Measurements from ENCODE around the gene ANKHD1.

The ANKHD1 gene

DNA sequence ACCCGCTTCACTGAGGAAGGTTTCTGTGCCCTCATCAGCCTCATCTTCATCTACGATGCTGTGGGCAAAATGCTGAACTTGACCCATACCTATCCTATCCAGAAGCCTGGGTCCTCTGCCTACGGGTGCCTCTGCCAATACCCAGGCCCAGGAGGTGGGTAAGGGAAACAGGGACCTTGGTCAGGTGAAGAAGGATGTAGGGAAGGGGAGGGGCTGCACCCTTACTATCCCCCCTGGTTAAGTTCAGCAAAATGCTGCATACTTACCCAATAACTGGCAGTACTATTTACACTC lies 37.2 kb upstream of the ANKHD1 start:
- Histone ChIP-seq H3K9ac (ENCODE audit: low read depth, low read length, poor library complexity, severe bottlenecking) (no peak overlapping the region), H2AFZ (ENCODE audit: low read length) (no peak overlapping the region), H3K4me1 (ENCODE audit: insufficient read depth, low read length, poor library complexity, severe bottlenecking) (no peaks in the 10 kb centered on the region), H3K36me3 (ENCODE audit: insufficient read depth, low read length) (no peaks in the 10 kb centered on the region), H3F3A (ENCODE audit: low read depth) (no peaks in the 10 kb centered on the region), H3K27me3 (ENCODE audit: insufficient read depth, low read length, poor library complexity, severe bottlenecking) (no peaks in the 10 kb centered on the region), H3K4me3 (ENCODE audit: low read length, poor library complexity, severe bottlenecking) (no peak overlapping the region), H3K79me2 (ENCODE audit: insufficient read depth, low read length) (no peaks in the 10 kb centered on the region), H3K9me3 (ENCODE audit: insufficient read depth, low read depth, low read length) (no peaks in the 10 kb centered on the region), H4K20me1 (ENCODE audit: insufficient read depth, low read length, poor library complexity, severe bottlenecking) (no peaks in the 10 kb centered on the region), H3K9me2 (replicated peaks; ENCODE audit: low read depth, low read length) (no peaks in the 10 kb centered on the region), H3K4me2 (ENCODE audit: low read depth, low read length, poor library complexity, severe bottlenecking) (no peak overlapping the region)
- TF ChIP-seq EZH2phosphoT487 (IDR thresholded peaks at IDR 0.05; ENCODE audit: borderline replicate concordance): no peak
- TF ChIP-seq, protein P1, sequence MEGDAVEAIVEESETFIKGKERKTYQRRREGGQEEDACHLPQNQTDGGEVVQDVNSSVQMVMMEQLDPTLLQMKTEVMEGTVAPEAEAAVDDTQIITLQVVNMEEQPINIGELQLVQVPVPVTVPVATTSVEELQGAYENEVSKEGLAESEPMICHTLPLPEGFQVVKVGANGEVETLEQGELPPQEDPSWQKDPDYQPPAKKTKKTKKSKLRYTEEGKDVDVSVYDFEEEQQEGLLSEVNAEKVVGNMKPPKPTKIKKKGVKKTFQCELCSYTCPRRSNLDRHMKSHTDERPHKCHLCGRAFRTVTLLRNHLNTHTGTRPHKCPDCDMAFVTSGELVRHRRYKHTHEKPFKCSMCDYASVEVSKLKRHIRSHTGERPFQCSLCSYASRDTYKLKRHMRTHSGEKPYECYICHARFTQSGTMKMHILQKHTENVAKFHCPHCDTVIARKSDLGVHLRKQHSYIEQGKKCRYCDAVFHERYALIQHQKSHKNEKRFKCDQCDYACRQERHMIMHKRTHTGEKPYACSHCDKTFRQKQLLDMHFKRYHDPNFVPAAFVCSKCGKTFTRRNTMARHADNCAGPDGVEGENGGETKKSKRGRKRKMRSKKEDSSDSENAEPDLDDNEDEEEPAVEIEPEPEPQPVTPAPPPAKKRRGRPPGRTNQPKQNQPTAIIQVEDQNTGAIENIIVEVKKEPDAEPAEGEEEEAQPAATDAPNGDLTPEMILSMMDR (conservative IDR thresholded peaks at IDR 0.05; ENCODE audit: low read length): no peak

GRCh38 chr5:140365282-140365681 lies 36.4 kb upstream of the ANKHD1 start:
- no peaks in the 10 kb centered on the region for H3K79me2 ChIP-seq (ENCODE audit: insufficient read depth, low read length)
- no peaks in the 10 kb centered on the region for H3K36me3 ChIP-seq (ENCODE audit: insufficient read depth, low read length)
- no peak overlapping the region for H2AFZ ChIP-seq (ENCODE audit: low read length)
- H3K9me3 ChIP-seq (ENCODE audit: insufficient read depth, low read depth, low read length): no peaks in the 10 kb centered on the region
- H3K9me2 ChIP-seq (replicated peaks; ENCODE audit: low read depth, low read length): no peaks in the 10 kb centered on the region
- no peaks in the 10 kb centered on the region for H4K20me1 ChIP-seq (ENCODE audit: insufficient read depth, low read length, poor library complexity, severe bottlenecking)
- H3F3A ChIP-seq (ENCODE audit: low read depth): no peaks in the 10 kb centered on the region
- no peaks in the 10 kb centered on the region for H3K4me1 ChIP-seq (ENCODE audit: insufficient read depth, low read length, poor library complexity, severe bottlenecking)
- H3K4me2 ChIP-seq (ENCODE audit: low read depth, low read length, poor library complexity, severe bottlenecking): no peak overlapping the region
- H3K4me3 ChIP-seq (ENCODE audit: low read length, poor library complexity, severe bottlenecking): no peak overlapping the region
- TF ChIP-seq EZH2phosphoT487 (IDR thresholded peaks at IDR 0.05; ENCODE audit: borderline replicate concordance): no peak
- TF ChIP-seq, protein P1 (conservative IDR thresholded peaks at IDR 0.05; ENCODE audit: low read length): no peak
- no peak overlapping the region for H3K9ac ChIP-seq (ENCODE audit: low read depth, low read length, poor library complexity, severe bottlenecking)
- no peaks in the 10 kb centered on the region for H3K27me3 ChIP-seq (ENCODE audit: insufficient read depth, low read length, poor library complexity, severe bottlenecking)

- Histone ChIP-seq H3K9me2 (replicated peaks; ENCODE audit: low read depth, low read length) (no peaks in the 10 kb centered on the region), H3K36me3 (ENCODE audit: insufficient read depth, low read length) (no peaks in the 10 kb centered on the region), H2AFZ (ENCODE audit: low read length) (no peak overlapping the region), H3K79me2 (ENCODE audit: insufficient read depth, low read length) (no peaks in the 10 kb centered on the region), H3K9ac (ENCODE audit: low read depth, low read length, poor library complexity, severe bottlenecking) (no peak overlapping the region), H3F3A (ENCODE audit: low read depth) (no peaks in the 10 kb centered on the region), H3K9me3 (ENCODE audit: insufficient read depth, low read depth, low read length) (no peaks in the 10 kb centered on the region), H4K20me1 (ENCODE audit: insufficient read depth, low read length, poor library complexity, severe bottlenecking) (no peaks in the 10 kb centered on the region), H3K4me2 (ENCODE audit: low read depth, low read length, poor library complexity, severe bottlenecking) (no peak overlapping the region), H3K27me3 (ENCODE audit: insufficient read depth, low read length, poor library complexity, severe bottlenecking) (no peaks in the 10 kb centered on the region), H3K4me3 (ENCODE audit: low read length, poor library complexity, severe bottlenecking) (no peak overlapping the region), H3K4me1 (ENCODE audit: insufficient read depth, low read length, poor library complexity, severe bottlenecking) (no peaks in the 10 kb centered on the region)
- TF ChIP-seq, protein P1 (conservative IDR thresholded peaks at IDR 0.05; ENCODE audit: low read length): no peak
- no peak for TF ChIP-seq EZH2phosphoT487 (IDR thresholded peaks at IDR 0.05; ENCODE audit: borderline replicate concordance)
Observed at GRCh38 chr5:140365941-140366340, 35.7 kb upstream of the ANKHD1 start.

Data from Loucy (cell line).